ENCODE data around the gene FAM187B.
"Not testable (repeated sequence)": the region's sequence is repeated elsewhere in the genome, so short reads cannot be mapped to it uniquely, and the experiment has no call there.

GRCh38 chr19:35196861-35197260 lies 31.7 kb downstream of the FAM187B start:
- TF ChIP-seq, protein P1, sequence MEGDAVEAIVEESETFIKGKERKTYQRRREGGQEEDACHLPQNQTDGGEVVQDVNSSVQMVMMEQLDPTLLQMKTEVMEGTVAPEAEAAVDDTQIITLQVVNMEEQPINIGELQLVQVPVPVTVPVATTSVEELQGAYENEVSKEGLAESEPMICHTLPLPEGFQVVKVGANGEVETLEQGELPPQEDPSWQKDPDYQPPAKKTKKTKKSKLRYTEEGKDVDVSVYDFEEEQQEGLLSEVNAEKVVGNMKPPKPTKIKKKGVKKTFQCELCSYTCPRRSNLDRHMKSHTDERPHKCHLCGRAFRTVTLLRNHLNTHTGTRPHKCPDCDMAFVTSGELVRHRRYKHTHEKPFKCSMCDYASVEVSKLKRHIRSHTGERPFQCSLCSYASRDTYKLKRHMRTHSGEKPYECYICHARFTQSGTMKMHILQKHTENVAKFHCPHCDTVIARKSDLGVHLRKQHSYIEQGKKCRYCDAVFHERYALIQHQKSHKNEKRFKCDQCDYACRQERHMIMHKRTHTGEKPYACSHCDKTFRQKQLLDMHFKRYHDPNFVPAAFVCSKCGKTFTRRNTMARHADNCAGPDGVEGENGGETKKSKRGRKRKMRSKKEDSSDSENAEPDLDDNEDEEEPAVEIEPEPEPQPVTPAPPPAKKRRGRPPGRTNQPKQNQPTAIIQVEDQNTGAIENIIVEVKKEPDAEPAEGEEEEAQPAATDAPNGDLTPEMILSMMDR (IDR thresholded peaks at IDR 0.05; ENCODE audit: poor library complexity), result not testable (repeated sequence)
- not testable (repeated sequence) for TF ChIP-seq EZH2phosphoT487 (IDR thresholded peaks at IDR 0.05; ENCODE audit: low read depth, severe bottlenecking, unreplicated experiment)

Data from hepatocyte (in vitro differentiated cells).